Right atrium auricular region (tissue), 2 donors: ENCODE results near the gene GZMM. TPM values are rescaled to one million over a fixed set of nuclear protein-coding genes. Genes with fewer than 3 reads are reported as not detected.

Source experiments
- DNase-seq: peaks from one replicate; pipeline ENCODE4 v3.0.0-alpha.2; 2019; ENCODE audit warnings: low spot score
- H3K27ac ChIP-seq, 2 donors: fragments of 200-600 bp; sonication (generic); 1 replicate in 1 of 2; 2 replicates in 1 of 2; pipeline ENCODE4 v1.5.1; 2016 to 2019
- H3K27me3 ChIP-seq, 2 donors: fragments of 200-600 bp; sonication (generic); one replicate each; pipeline versions ENCODE4 v1.5.1 to v1.6.0; 2017 to 2019
- H3K36me3 ChIP-seq: fragments of 200-600 bp; sonication (generic); one replicate; pipeline ENCODE4 v1.5.1; 2016
- H3K4me1 ChIP-seq, 2 donors: fragments of 200-600 bp; sonication (generic); one replicate each; pipeline versions ENCODE4 v1.5.1 to v1.6.0; 2017 to 2019
- H3K4me3 ChIP-seq, 2 donors: fragments of 200-600 bp; sonication (generic); 1 replicate in 1 of 2; 2 replicates in 1 of 2; pipeline ENCODE4 v1.5.1; 2017 to 2019; ENCODE audit warnings: mild to moderate bottlenecking in 1 of 2, moderate library complexity in 1 of 2
- H3K9me3 ChIP-seq, 2 donors: fragments of 200-600 bp; sonication (generic); one replicate each; pipeline ENCODE4 v1.5.1; 2019
- total RNA-seq, 2 donors: library from RNA; depleted of rRNA; stranded (reverse); fragments of >200 nt; gene quantifications; one replicate each; pipeline ENCODE4 v1.1.0, GENCODE V29; 2016
- TF ChIP-seq, protein P1 (sequence below), 2 donors: fragments of 200-600 bp; sonication (generic); IDR thresholded peaks; one replicate each; pipeline ENCODE4 v1.5.1; 2019; ENCODE audit warnings: antibody characterized with exemption in 2 of 2

The GZMM gene
- total RNA-seq, 2 donors from 2014 or later: 0.79 TPM; not detected in 1

DNA sequence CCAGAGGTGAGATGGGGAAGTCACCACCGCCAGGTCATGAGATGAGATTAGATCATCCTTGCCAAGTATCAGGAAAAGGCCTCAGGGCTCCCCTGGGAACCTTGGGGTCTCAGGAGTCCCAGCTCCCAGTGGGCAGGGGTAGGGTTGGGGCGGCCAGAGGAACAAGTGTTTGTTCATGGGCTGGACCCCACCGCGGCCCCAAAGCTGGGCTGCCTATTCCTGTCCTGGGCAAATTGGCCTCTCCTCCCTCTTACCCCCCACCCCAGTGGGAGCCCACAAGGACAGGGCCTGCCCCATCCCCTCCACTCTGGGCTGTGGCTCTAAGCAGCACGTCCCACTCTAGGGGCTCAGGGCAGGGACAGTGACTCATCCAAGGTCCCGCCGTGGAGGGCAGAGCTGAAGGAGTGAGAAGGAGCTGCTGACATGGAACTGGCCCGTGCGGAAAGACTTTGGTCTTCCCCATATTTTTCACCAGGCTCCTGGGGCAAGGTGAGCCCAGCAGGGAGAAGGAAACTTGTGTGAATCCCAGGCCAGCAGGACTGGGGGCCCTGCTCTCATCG, 41.8 kb downstream of the GZMM start:
- peaks cover 0 to 33% of the 10 kb centered on the region in 2 donors for H3K4me1 ChIP-seq
- H3K27ac ChIP-seq: no peak overlapping the region
- no peak overlapping the region for H3K4me3 ChIP-seq
- no peaks in the 10 kb centered on the region for H3K9me3 ChIP-seq
- DNase-seq: no peak
- H3K27me3 ChIP-seq: peaks cover 0 to 14% of the 10 kb centered on the region in 2 donors
- H3K36me3 ChIP-seq: peaks cover 28% of the 10 kb centered on the region
- TF ChIP-seq, protein P1, sequence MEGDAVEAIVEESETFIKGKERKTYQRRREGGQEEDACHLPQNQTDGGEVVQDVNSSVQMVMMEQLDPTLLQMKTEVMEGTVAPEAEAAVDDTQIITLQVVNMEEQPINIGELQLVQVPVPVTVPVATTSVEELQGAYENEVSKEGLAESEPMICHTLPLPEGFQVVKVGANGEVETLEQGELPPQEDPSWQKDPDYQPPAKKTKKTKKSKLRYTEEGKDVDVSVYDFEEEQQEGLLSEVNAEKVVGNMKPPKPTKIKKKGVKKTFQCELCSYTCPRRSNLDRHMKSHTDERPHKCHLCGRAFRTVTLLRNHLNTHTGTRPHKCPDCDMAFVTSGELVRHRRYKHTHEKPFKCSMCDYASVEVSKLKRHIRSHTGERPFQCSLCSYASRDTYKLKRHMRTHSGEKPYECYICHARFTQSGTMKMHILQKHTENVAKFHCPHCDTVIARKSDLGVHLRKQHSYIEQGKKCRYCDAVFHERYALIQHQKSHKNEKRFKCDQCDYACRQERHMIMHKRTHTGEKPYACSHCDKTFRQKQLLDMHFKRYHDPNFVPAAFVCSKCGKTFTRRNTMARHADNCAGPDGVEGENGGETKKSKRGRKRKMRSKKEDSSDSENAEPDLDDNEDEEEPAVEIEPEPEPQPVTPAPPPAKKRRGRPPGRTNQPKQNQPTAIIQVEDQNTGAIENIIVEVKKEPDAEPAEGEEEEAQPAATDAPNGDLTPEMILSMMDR (IDR thresholded peaks at IDR 0.05): no peak

DNA sequence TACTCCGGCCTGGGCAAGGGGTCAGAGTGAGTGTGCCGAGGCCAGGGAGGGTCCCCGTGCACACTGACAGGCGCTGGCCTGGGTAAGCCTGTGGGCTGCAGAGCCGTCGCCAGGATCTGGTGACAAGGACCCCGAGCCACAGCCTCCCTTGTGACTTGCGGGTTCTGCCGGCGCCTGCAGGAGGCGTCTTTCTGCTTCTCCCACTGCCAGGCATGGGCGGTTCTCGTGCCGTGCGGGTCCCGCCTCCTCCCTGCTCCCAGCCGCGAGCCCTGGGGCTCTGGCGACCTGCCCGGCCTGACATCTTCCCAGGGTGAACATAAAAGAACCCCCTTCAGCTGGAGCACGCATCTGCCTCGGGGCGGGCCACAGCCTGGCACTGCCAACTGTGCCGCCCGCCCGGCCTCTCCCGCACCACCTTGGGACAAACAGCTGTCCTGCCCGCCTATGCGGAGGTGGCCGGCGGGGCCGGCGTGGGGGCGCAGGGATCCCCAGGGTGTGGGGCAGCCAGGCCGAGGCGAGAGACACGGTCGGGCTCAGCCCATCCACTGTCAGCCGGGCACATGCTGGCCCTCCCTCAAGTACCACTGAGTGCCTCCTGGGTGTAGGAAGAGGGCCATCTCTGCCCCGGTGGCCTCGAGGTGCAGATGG, 44.4 kb downstream of the GZMM start:
- peaks cover 0 to 26% of the 10 kb centered on the region in 2 donors for H3K27me3 ChIP-seq
- TF ChIP-seq, protein P1 (IDR thresholded peaks at IDR 0.05): peak; percentile 32 to 63
- H3K9me3 ChIP-seq: no peaks in the 10 kb centered on the region
- H3K4me3 ChIP-seq: peak overlapping the region in 1 of 2 donors; percentile 8
- peaks cover 0 to 27% of the 10 kb centered on the region in 2 donors for H3K4me1 ChIP-seq
- peak overlapping the region; percentile 75 to 79 for H3K27ac ChIP-seq
- H3K36me3 ChIP-seq: peaks cover 7% of the 10 kb centered on the region
- no peak for DNase-seq

GRCh38 chr19:588741-589692, 45.2 kb downstream of the GZMM start:
- Histone ChIP-seq H3K4me3 (peak overlapping the region in 1 of 2 donors; percentile 38), H3K27ac (peak overlapping the region; percentile 75 to 79), H3K36me3 (no peaks in the 10 kb centered on the region), H3K4me1 (peaks cover 0 to 27% of the 10 kb centered on the region in 2 donors), H3K27me3 (peaks cover 0 to 26% of the 10 kb centered on the region in 2 donors), H3K9me3 (no peaks in the 10 kb centered on the region)
- TF ChIP-seq, protein P1 (IDR thresholded peaks at IDR 0.05): no peak
- no peak for DNase-seq

- H3K4me1 ChIP-seq: peaks cover 0 to 23% of the 10 kb centered on the region in 2 donors
- TF ChIP-seq, protein P1 (IDR thresholded peaks at IDR 0.05): no peak
- no peak for DNase-seq
- peak within 1 kb of the TSS; percentile 6 to 40 for H3K4me3 ChIP-seq
- peaks cover 0 to 26% of the 10 kb centered on the region in 2 donors for H3K27me3 ChIP-seq
- no peaks in the 10 kb centered on the region for H3K9me3 ChIP-seq
- peak within 1 kb of the TSS; percentile 75 to 79 for H3K27ac ChIP-seq
- H3K36me3 ChIP-seq: no peaks in the 10 kb centered on the region
These were observed 46.0 kb downstream of the GZMM start, which contains the start of gene HCN2 for GRCh38 chr19:589693-590395. Gene HCN2, plus strand, starts transcription at chr19:589881. Its CDS starts 65 bp downstream, at chr19:589946.

DNA sequence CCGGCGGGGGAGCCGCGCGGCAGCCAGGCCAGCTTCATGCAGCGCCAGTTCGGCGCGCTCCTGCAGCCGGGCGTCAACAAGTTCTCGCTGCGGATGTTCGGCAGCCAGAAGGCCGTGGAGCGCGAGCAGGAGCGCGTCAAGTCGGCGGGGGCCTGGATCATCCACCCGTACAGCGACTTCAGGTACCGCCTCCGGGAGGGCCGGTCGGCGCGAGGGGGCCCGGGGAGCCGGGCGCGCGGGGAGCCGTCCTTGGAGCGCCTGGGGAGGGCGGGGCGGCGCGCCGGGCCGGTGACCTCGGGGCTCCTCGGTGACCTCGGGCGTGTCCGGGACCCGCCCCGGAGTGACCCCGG, 46.5 kb downstream of the GZMM start:
- H3K9me3 ChIP-seq: no peaks in the 10 kb centered on the region

More for the DNA sequence above, 46.5 kb downstream of the GZMM start:
- H3K4me1 ChIP-seq: peaks cover 0 to 23% of the 10 kb centered on the region in 2 donors
- no peaks in the 10 kb centered on the region for H3K36me3 ChIP-seq
- no peak for DNase-seq
- TF ChIP-seq, protein P1 (IDR thresholded peaks at IDR 0.05): no peak
- peaks cover 0 to 26% of the 10 kb centered on the region in 2 donors for H3K27me3 ChIP-seq
- no peak overlapping the region for H3K27ac ChIP-seq
- peak overlapping the region; percentile 6 to 40 for H3K4me3 ChIP-seq
